GM08714 (cell line): ENCODE data around the gene PPY.
A peak's percentile ranks its signal among the peaks of the same experiment; 100 is the strongest.
"Not testable (repeated sequence)": the region's sequence is repeated elsewhere in the genome, so short reads cannot be mapped to it uniquely, and the experiment has no call there.

Source experiments
- H3K4me3 ChIP-seq: fragments of 200-500 bp; sonication (Bioruptor generic); 2 replicates; pipeline ENCODE4 v1.5.1; 2014; ENCODE audit warnings: mild to moderate bottlenecking, low read length, inconsistent platforms
- ZNF274 ChIP-seq: IDR thresholded peaks from 2 replicates; pipeline ENCODE4 v1.6.1; 2012; ENCODE audit warnings: mild to moderate bottlenecking, low read depth, low read length

The PPY gene

GRCh38 chr17:43909537-43910231, 32.6 kb downstream of the PPY start:
- H3K4me3 ChIP-seq, result no peak overlapping the region
- TF ChIP-seq ZNF274, result no peak

- no peak overlapping the region; the same call in 1 of the 2 replicates for H3K4me3 ChIP-seq
- TF ChIP-seq ZNF274, result no peak
These were observed 34.1 kb downstream of the PPY start for GRCh38 chr17:43907998-43908721.

- peak within 1 kb of the TSS; percentile 8; the same call in 1 of the 2 replicates for H3K4me3 ChIP-seq
- no peak for TF ChIP-seq ZNF274
These were observed 34.8 kb downstream of the PPY start, which contains the start of gene MPP2 for GRCh38 chr17:43907425-43907981. MPP2 (minus strand) TSS chr17:43907536; CDS start chr17:43904460, 3,076 bp downstream.

DNA sequence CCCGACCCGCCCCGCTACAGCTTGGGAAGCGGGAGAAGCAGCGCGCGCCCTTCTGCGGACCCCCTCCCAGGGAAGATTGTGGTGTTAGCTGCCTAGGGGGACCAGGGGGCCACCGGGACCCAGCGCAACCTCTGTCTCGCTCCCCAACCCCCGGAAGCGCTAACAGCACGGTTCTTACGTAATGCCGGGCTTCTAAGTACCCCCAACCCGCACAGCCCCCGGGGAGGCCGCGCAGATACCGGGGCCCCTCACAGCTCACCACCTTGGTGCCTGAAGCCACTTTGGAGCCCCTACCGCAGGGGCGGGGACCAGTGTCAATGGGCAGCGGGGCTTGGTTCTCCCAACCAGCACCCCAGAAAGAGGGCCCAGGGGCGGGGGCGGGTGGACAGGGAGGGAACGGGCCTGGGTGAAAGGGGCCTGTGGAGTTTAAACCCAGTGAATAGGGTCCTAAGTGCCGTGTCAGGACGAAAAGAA, 35.3 kb downstream of the PPY start:
- TF ChIP-seq ZNF274, result no peak
- peak overlapping the region; percentile 7; the same call in 1 of the 2 replicates for H3K4me3 ChIP-seq

GRCh38 chr17:43905985-43906852, 36.1 kb downstream of the PPY start:
- TF ChIP-seq ZNF274, result no peak
- H3K4me3 ChIP-seq, result no peak overlapping the region

DNA sequence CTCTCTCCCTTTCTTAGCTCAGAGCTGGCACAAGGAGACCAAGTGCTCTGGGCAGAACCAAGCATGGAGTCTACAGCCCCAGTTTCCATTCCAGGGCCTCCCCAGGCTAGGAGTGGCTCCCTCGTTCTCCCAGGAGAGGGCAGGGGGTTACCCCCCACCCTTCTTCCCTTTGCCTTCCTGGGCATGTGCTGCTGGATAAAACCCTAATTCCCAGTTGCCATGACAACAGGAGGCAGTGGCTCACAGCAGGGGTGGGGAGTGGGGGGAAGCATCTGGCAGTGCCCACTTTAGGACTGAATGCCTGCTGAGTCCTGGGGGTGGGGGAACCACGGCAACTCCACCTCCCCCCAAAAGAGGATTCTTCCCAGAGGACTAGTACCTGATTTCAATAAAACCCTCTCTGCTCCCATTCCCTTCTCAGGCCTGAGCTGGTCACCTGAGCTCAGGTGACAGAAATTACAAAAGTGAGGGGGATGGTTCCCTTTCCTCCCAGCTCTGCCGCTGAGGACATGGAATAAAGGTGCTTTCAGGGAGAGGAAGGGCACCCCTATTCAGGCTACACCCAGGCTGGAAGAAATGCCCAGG, 36.8 kb downstream of the PPY start:
- H3K4me3 ChIP-seq, result no peak overlapping the region
- TF ChIP-seq ZNF274, result no peak

DNA sequence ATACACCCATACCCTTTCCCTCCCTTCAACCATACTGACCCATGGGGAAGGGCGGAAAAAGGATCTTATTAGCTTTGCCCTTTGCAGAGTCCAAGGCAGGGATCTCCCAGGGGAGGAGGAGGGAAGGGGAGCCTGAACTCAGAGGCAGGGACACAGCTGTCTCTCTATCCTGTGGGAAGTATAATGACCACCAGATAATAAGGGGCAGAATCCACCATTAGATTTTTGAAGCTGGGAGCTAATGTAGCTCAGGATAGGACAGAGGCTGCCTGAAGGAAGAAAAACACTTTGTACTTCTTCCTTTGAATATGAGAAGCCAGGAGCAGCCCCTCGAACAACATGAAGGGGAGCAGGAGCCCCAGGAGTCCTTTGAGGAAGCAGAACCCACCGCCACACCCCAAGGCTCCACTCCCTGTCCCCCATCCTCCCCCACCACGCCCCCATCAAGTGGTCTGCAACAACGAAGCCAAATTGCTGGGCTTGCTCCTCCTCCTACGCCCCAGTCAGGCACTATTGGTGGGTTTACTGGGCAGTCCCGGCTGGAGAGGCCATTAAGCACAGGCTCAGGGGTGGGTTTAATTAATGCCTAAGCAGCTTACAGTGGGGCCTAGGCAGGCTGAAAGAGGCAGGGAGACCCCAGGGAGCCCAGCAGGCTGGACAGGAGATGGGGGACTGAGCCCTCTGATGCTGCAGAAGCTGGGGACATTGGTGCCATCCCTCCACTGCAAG, 40.3 kb downstream of the PPY start:
- no peak overlapping the region for H3K4me3 ChIP-seq
- TF ChIP-seq ZNF274, result no peak

- no peak for TF ChIP-seq ZNF274
- H3K4me3 ChIP-seq, result no peak overlapping the region
These were observed 41.2 kb downstream of the PPY start for GRCh38 chr17:43900858-43901754.

DNA sequence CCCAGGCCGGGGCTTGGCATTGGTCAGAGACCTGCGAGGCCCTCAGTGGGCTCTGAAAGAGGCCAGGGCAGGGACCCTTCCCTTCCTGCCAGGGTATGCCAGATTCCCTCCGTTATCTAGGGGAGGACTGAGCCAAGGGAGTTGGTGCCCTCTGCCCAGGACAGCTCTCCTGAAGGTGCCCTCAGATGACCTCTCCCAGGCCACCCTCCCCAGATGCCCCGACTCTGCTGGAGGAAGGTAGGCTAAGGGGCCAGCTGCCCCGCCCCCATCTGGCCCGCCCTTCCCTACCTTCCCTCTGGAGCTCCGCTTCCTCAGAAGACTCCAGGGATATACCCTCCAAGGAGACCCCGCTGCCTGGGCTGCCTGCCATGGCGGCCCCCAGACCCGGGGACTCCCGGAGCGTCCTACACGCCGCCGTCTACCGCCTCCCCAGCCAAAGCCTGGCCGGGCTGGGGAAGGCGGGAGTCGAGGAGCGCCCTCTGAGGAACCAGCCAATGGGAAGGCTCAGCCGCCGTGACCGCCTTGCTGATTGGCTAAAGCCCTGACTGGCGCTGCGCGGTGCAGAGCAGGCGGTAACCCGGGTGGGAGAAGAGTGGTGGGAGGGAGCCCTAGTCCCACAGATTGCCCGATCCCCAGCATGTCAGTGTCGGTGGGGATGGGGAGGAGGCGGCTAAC, 42.0 kb downstream of the PPY start:
- TF ChIP-seq ZNF274, result no peak
- no peak overlapping the region for H3K4me3 ChIP-seq

- TF ChIP-seq ZNF274, result no peak
- no peak overlapping the region for H3K4me3 ChIP-seq
These were observed 43.8 kb downstream of the PPY start for GRCh38 chr17:43898446-43898845.

GRCh38 chr17:43897831-43898230, 44.4 kb downstream of the PPY start:
- H3K4me3 ChIP-seq, result no peak overlapping the region
- TF ChIP-seq ZNF274, result no peak

GRCh38 chr17:43894494-43894893, 47.8 kb downstream of the PPY start:
- H3K4me3 ChIP-seq, result not testable (repeated sequence)

GRCh38 chr17:43892647-43892952, 49.7 kb downstream of the PPY start:
- no peak overlapping the region for H3K4me3 ChIP-seq
- no peak for TF ChIP-seq ZNF274
